Measurements from ENCODE around the gene TMOD4. TPM values are rescaled to one million over a fixed set of nuclear protein-coding genes. Genes with fewer than 3 reads are reported as not detected.
"Not testable (repeated sequence)": the region's sequence is repeated elsewhere in the genome, so short reads cannot be mapped to it uniquely, and the experiment has no call there.

TMOD4 gene
- total RNA-seq, 1 donor from 2014 or later, result not detected

DNA sequence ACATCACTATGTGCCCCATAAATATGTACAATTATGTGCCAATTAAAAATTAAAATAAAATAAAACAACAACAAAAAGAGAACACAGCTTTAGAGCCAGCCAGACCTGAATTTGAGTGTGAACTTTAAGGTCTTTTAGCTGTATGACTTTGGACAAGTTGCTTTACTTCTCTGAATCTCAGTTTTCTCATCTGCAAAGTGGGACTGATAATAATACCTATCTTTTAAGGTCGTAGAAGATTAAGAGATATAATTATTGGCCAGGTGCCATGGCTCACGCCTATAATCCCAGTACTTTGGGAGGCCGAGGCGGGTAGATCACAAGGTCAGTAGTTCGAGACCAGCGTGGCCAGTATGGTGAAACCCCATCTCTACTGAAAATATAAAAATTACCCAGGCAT, 17.5 kb upstream of the TMOD4 start:
- TF ChIP-seq, protein P1, sequence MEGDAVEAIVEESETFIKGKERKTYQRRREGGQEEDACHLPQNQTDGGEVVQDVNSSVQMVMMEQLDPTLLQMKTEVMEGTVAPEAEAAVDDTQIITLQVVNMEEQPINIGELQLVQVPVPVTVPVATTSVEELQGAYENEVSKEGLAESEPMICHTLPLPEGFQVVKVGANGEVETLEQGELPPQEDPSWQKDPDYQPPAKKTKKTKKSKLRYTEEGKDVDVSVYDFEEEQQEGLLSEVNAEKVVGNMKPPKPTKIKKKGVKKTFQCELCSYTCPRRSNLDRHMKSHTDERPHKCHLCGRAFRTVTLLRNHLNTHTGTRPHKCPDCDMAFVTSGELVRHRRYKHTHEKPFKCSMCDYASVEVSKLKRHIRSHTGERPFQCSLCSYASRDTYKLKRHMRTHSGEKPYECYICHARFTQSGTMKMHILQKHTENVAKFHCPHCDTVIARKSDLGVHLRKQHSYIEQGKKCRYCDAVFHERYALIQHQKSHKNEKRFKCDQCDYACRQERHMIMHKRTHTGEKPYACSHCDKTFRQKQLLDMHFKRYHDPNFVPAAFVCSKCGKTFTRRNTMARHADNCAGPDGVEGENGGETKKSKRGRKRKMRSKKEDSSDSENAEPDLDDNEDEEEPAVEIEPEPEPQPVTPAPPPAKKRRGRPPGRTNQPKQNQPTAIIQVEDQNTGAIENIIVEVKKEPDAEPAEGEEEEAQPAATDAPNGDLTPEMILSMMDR (IDR thresholded peaks at IDR 0.05; ENCODE audit: insufficient read depth, low read length, poor library complexity, severe bottlenecking), result no peak
- Histone ChIP-seq H3K36me3 (ENCODE audit: control insufficient read depth, insufficient read depth, low read length) (no peaks in the 10 kb centered on the region), H3K27me3 (ENCODE audit: control insufficient read depth, insufficient read depth, low read length) (no peaks in the 10 kb centered on the region), H3K4me3 (ENCODE audit: low read depth, low read length) (no peak overlapping the region)
- DNase-seq (ENCODE audit: low read depth), result no peak

DNA sequence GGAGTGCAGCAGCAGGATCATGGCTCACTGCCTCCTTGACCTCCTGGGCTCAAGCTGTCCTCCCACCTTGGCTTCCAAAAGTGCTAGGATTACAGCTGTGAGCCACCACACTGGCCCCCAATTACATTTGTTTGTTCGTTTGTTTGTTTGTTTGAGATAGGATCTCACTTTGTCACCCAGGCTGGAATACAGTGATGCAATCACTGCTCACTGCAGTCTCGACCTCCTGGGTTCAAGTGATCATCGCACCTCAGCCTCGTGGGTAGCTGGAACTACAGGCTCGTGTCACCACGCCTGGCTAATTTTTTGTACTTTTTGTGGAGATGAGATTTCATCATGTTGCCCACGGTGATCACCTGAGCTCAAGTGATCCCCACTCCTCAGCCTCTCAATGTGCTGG, 16.3 kb upstream of the TMOD4 start:
- no peaks in the 10 kb centered on the region for H3K36me3 ChIP-seq (ENCODE audit: control insufficient read depth, insufficient read depth, low read length)
- TF ChIP-seq, protein P1 (IDR thresholded peaks at IDR 0.05; ENCODE audit: insufficient read depth, low read length, poor library complexity, severe bottlenecking), result no peak
- H3K27me3 ChIP-seq (ENCODE audit: control insufficient read depth, insufficient read depth, low read length), result no peaks in the 10 kb centered on the region
- H3K4me3 ChIP-seq (ENCODE audit: low read depth, low read length), result no peak overlapping the region
- DNase-seq (ENCODE audit: low read depth), result no peak

DNA sequence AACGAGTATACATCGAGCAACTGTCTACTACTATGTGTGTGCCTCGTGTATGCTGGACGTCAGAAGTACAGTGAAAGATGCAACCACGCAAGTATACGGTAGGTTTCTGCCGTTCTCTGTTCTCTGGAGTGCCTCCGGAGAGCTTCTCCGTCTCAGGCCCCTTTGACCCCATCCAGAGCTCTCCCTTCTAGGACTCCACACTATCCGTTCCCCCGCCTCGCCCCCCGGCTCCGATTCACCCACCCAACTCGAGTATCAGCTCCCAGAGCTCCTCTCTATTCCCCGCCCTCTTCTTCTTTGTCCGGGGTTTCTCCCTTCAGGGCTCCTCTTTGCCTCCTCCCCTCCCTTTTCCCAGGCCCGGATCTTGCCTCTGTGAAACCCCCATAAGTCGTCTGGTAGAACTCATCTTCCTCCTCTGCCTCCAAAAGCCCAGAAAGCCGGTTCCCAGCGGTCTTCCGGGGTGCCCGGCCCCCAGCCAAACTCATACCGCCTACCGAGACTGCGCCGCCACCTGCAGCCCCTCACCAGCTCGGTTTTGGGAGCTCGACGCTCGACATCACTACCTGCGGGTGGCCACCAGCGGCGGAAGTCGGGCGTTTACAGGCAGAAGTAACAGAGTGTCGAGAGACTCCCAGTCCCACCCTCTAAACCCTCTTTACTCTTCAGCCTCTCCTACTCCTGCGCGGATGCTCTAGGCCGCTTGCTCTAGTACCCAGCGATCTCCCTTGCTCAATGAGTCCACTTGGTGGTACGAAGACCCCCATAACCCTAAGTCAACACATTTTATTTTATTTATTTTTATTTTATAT, 14.1 kb upstream of the TMOD4 start, which contains the start of gene VPS72:
Gene VPS72, minus strand, starts transcription at position 561 of the 809 bp plus-strand sequence. Its CDS starts 76 bp downstream, at position 485.
- no peaks in the 10 kb centered on the region for H3K27me3 ChIP-seq (ENCODE audit: control insufficient read depth, insufficient read depth, low read length)
- no peak for DNase-seq (ENCODE audit: low read depth)
- no peaks in the 10 kb centered on the region for H3K36me3 ChIP-seq (ENCODE audit: control insufficient read depth, insufficient read depth, low read length)
- H3K4me3 ChIP-seq (ENCODE audit: low read depth, low read length), result peak within 1 kb of the TSS; percentile 91
- TF ChIP-seq, protein P1 (IDR thresholded peaks at IDR 0.05; ENCODE audit: insufficient read depth, low read length, poor library complexity, severe bottlenecking), result no peak

DNA sequence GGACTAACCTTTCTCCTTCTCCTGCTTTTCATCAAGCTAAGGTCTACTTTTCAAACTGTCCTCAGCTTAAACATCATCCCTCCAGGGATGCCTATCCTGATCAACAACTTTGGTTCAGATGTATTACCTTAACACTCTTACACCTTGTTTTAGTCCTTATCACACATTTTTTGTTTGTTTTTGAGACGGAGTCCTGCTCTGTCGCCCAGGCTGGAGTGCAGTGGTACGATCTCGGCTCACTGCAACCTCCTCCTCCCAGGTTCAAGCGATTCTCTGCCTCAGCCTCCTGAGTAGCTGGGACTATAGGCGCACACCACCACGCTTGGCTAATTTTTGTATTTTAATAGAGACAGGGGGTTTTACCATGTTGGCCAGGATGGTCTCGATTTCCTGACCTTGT, 12.9 kb upstream of the TMOD4 start:
- H3K27me3 ChIP-seq (ENCODE audit: control insufficient read depth, insufficient read depth, low read length); DNase-seq (ENCODE audit: low read depth); H3K36me3 ChIP-seq (ENCODE audit: control insufficient read depth, insufficient read depth, low read length): not testable (repeated sequence)
- peak overlapping the region; percentile 91 for H3K4me3 ChIP-seq (ENCODE audit: low read depth, low read length)

DNA sequence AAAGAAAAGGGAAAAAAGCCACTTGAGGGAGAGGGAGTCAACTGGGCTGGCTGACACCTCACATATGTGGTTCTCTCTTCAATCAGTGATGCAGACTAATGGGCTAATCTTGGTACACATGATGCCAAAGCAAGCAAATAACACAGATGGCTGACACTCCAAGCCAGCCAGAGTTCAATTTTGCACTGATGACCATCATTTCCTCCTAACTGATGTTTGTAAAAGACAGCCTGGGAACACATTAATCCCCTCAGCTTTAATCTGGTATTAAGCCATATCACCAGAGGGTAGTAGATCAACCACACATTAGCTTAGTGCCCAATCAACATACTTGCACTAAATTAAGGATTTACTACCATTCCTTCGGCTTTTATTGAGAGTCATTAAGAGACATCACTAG, 11.4 kb upstream of the TMOD4 start:
- DNase-seq (ENCODE audit: low read depth), result no peak
- Histone ChIP-seq H3K4me3 (ENCODE audit: low read depth, low read length) (no peak overlapping the region), H3K27me3 (ENCODE audit: control insufficient read depth, insufficient read depth, low read length) (no peaks in the 10 kb centered on the region), H3K36me3 (ENCODE audit: control insufficient read depth, insufficient read depth, low read length) (peaks cover 2% of the 10 kb centered on the region)
- TF ChIP-seq, protein P1 (IDR thresholded peaks at IDR 0.05; ENCODE audit: insufficient read depth, low read length, poor library complexity, severe bottlenecking), result no peak

DNA sequence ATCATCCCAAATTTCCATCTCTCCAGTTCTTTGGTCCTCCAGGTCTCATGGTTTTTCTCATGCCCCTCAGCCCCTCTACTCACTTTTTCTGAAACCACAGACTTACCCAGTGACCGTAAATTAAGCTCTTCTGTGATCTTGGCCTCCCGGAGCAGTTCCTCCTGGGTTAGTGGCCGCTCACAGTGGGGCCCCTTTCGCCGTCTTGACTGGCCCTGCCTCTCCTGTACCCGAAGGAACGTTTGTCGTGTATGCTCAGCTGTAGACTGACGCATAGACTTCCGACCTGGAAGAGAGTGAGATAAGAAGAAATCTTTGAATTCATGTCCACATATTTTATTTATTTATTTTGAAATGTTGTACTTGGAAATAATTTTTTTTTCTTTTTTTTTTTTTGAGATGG, 8.4 kb upstream of the TMOD4 start:
- TF ChIP-seq, protein P1 (IDR thresholded peaks at IDR 0.05; ENCODE audit: insufficient read depth, low read length, poor library complexity, severe bottlenecking), result no peak
- no peak for DNase-seq (ENCODE audit: low read depth)
- H3K27me3 ChIP-seq (ENCODE audit: control insufficient read depth, insufficient read depth, low read length), result no peaks in the 10 kb centered on the region
- peaks cover 2% of the 10 kb centered on the region for H3K36me3 ChIP-seq (ENCODE audit: control insufficient read depth, insufficient read depth, low read length)
- no peak overlapping the region for H3K4me3 ChIP-seq (ENCODE audit: low read depth, low read length)

All from kidney epithelial cell (primary cell).